ENCODE data around the gene EPHA5.

EPHA5 gene

DNA sequence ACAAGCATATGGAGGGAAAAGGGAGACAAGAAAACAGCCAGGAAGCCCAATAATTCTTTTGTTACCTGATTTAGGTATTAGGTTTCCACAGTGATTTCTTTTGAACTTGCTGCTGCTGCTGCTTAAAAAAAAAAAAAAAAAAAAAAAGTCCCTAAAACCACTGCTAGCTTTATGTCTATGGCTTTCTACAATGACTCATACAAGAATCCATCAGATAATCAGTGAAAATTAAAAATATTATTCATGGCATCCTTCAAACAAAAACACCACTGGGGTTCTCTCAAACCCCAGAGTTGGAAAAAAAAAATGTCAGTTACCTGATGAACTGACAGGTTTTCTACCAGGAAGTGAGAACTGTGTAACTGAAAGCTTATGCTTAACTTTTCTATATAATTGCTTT, 14.3 kb downstream of the EPHA5 start:
- in situ Hi-C loops (cut with HindIII; ENCODE audit: low pct_unique_long_range_greater_than_20kb, low sequenced_read_pairs) = no loop called here

GRCh38 chr4:65654976-65655375, 15.3 kb downstream of the EPHA5 start:
- TF ChIP-seq JUND (IDR thresholded peaks at IDR 0.05; ENCODE audit: low read depth) = no peak
- in situ Hi-C loops (cut with HindIII; ENCODE audit: low pct_unique_long_range_greater_than_20kb, low sequenced_read_pairs) = no loop called here
- no peak for DNase-seq (ENCODE audit: low read depth in 1 of 2, low spot score in 1 of 2)

More for the DNA sequence above, 14.3 kb downstream of the EPHA5 start:
- no peak for DNase-seq (ENCODE audit: low read depth in 1 of 2, low spot score in 1 of 2)
- no peak for TF ChIP-seq JUND (IDR thresholded peaks at IDR 0.05; ENCODE audit: low read depth)

DNA sequence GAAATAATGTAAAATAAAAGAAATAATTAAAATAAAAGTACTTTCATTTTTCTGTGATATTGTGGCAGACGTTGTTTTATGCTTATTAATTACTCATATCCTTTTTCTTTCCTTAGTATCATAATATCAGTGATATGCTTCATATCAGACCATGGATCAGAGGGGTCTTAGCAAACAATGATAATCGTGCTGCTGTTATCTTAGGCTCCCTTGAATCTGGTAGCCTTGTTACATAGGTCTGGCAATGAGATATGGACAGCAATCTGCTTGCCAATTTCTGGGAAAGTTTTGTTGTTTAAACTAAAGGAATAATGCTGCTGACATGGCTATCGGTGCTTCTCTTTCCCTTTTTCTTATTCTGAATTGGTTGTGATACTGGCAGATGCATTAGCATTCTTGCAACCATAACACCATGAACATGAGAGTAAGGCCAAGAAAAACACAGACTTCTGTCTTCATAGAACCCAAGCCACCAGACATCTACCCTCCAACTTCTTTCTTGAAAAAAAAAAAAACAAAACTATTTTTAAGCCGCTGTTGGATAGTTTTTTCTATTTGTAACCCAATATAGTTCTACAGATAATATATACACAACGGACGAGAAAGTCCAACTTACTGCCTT, 16.4 kb downstream of the EPHA5 start:
- in situ Hi-C loops (cut with HindIII; ENCODE audit: low pct_unique_long_range_greater_than_20kb, low sequenced_read_pairs) = no loop called here
- no peak for DNase-seq (ENCODE audit: low read depth in 1 of 2, low spot score in 1 of 2)
- no peak for TF ChIP-seq JUND (IDR thresholded peaks at IDR 0.05; ENCODE audit: low read depth)

- in situ Hi-C loops (cut with HindIII; ENCODE audit: low pct_unique_long_range_greater_than_20kb, low sequenced_read_pairs) = no loop called here
- no peak for DNase-seq (ENCODE audit: low read depth in 1 of 2, low spot score in 1 of 2)
- TF ChIP-seq JUND (IDR thresholded peaks at IDR 0.05; ENCODE audit: low read depth) = no peak
Measured at GRCh38 chr4:65651751-65652150, 18.5 kb downstream of the EPHA5 start.

DNA sequence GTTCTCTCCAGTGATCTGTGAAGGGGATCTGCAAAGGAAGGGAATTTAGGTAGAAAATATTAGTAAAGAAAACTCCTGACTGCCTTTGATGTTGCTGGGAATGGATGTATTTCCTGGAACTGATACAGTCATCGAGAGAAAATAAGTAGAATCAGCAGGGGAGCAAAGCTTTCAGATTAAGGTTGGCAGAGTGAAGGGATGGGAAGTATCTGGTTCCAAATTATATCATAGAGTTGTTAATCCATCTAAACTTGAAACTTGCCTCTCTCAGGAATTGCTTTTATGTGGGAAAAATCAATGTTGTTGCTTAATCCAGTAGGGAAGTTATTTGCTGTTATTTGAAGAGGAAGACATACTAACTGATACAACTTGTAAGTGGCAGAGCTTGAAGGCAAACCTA, 19.3 kb downstream of the EPHA5 start:
- in situ Hi-C loops (cut with HindIII; ENCODE audit: low pct_unique_long_range_greater_than_20kb, low sequenced_read_pairs) = no loop called here
- no peak for TF ChIP-seq JUND (IDR thresholded peaks at IDR 0.05; ENCODE audit: low read depth)
- DNase-seq (ENCODE audit: low read depth in 1 of 2, low spot score in 1 of 2) = no peak

DNA sequence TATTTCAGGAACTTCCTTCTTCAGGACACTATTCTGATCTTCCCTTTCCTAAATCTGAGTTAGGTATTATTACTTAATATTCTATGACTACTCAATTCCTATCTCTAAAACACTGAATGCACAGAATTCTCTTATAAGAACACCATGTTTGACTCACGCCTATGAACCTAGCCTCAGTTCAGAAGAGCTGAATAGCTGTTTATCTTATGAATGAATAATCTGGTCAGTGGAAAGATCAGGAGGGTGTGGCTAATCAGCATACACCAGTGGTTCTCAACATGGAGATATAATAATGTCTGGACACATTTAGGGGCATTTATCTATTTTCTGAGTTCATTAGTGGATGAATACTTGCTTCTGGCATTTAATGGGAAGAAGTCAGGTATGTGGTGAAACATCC, 24.2 kb downstream of the EPHA5 start:
- in situ Hi-C loops (cut with HindIII; ENCODE audit: low pct_unique_long_range_greater_than_20kb, low sequenced_read_pairs) = no loop called here
- no peak for TF ChIP-seq JUND (IDR thresholded peaks at IDR 0.05; ENCODE audit: low read depth)
- DNase-seq (ENCODE audit: low read depth in 1 of 2, low spot score in 1 of 2) = no peak

GRCh38 chr4:65645185-65645584, 25.1 kb downstream of the EPHA5 start:
- in situ Hi-C loops (cut with HindIII; ENCODE audit: low pct_unique_long_range_greater_than_20kb, low sequenced_read_pairs) = no loop called here
- TF ChIP-seq JUND (IDR thresholded peaks at IDR 0.05; ENCODE audit: low read depth) = no peak

GRCh38 chr4:65635051-65635821, 35.1 kb downstream of the EPHA5 start:
- no peak for DNase-seq (ENCODE audit: low read depth in 1 of 2, low spot score in 1 of 2)
- in situ Hi-C loops (cut with HindIII; ENCODE audit: low pct_unique_long_range_greater_than_20kb, low sequenced_read_pairs) = no loop called here
- no peak for TF ChIP-seq JUND (IDR thresholded peaks at IDR 0.05; ENCODE audit: low read depth)

More at GRCh38 chr4:65645185-65645584, 25.1 kb downstream of the EPHA5 start:
- no peak for DNase-seq (ENCODE audit: low read depth in 1 of 2, low spot score in 1 of 2)

DNA sequence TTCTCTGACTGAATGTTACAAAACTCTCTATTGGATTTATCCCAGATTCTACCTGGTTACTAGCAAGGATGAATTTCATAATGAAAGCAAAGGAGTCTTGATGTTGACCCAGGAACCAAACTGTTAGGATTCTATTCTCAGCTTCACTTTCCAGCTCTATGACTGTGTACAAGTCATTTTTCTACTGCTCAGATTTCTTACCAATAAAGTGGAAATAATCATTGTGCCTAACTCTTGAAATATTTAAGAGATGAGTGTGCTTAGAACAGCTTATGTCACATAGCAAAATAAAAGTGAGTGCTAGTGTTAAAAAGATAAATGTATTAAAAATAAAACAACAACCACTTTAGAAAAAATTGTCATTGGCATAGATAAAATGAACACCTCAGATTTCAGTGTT, 45.6 kb downstream of the EPHA5 start:
- in situ Hi-C loops (cut with HindIII; ENCODE audit: low pct_unique_long_range_greater_than_20kb, low sequenced_read_pairs) = no loop called here
- no peak for DNase-seq (ENCODE audit: low read depth in 1 of 2, low spot score in 1 of 2)
- TF ChIP-seq JUND (IDR thresholded peaks at IDR 0.05; ENCODE audit: low read depth) = no peak

- in situ Hi-C loops (cut with HindIII; ENCODE audit: low pct_unique_long_range_greater_than_20kb, low sequenced_read_pairs) = no loop called here
- no peak for DNase-seq (ENCODE audit: low read depth in 1 of 2, low spot score in 1 of 2)
- no peak for TF ChIP-seq JUND (IDR thresholded peaks at IDR 0.05; ENCODE audit: low read depth)
Measured at GRCh38 chr4:65623506-65623905, 46.8 kb downstream of the EPHA5 start.

- no peak for DNase-seq (ENCODE audit: low read depth in 1 of 2, low spot score in 1 of 2)
- in situ Hi-C loops (cut with HindIII; ENCODE audit: low pct_unique_long_range_greater_than_20kb, low sequenced_read_pairs) = no loop called here
- no peak for TF ChIP-seq JUND (IDR thresholded peaks at IDR 0.05; ENCODE audit: low read depth)
Measured at GRCh38 chr4:65617416-65617815, 52.9 kb downstream of the EPHA5 start.

- no peak for DNase-seq (ENCODE audit: low read depth in 1 of 2, low spot score in 1 of 2)
- TF ChIP-seq JUND (IDR thresholded peaks at IDR 0.05; ENCODE audit: low read depth) = no peak
- in situ Hi-C loops (cut with HindIII; ENCODE audit: low pct_unique_long_range_greater_than_20kb, low sequenced_read_pairs) = no loop called here
Measured at GRCh38 chr4:65604515-65604914, 65.8 kb downstream of the EPHA5 start.

GRCh38 chr4:65600656-65601055, 69.6 kb downstream of the EPHA5 start:
- no peak for TF ChIP-seq JUND (IDR thresholded peaks at IDR 0.05; ENCODE audit: low read depth)
- in situ Hi-C loops (cut with HindIII; ENCODE audit: low pct_unique_long_range_greater_than_20kb, low sequenced_read_pairs) = no loop called here
- no peak for DNase-seq (ENCODE audit: low read depth in 1 of 2, low spot score in 1 of 2)

Measured in T47D (cell line).